Measurements from ENCODE around the gene CPD.

GRCh38 chr17:30396612-30397011 lies 17.9 kb downstream of the CPD start:
- TF ChIP-seq EZH2 (IDR thresholded peaks at IDR 0.05; ENCODE audit: insufficient read depth, poor library complexity, severe bottlenecking) (no peak), EZH2phosphoT487 (IDR thresholded peaks at IDR 0.05; ENCODE audit: insufficient read depth, low read depth) (no peak)
